ENCODE measurements around the gene RAG1. TPM values are rescaled to one million over a fixed set of nuclear protein-coding genes. Genes with fewer than 3 reads are reported as not detected.

Gene RAG1
- total RNA-seq, 1 donor from 2014 or later: 1.9 TPM

DNA sequence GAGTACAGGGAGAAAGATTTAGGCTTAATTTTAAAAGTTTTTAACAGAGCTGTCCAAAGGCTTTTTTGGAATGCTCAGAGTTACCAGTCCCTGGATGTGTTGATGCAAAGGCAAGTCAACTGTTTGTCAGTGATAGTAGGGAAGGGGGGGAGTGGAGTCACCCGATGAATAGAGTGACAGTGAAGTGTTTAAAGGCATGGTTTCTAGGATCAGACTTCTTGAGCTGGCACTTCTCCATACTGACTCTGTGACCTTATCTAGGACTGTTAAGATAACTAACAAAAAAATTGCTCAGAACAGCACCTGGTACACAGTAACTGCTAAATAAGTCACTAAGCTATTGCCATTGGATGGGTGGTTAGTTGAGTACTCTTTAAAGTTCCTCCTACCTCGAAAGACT is 41.6 kb downstream of the RAG1 start:
- no peak overlapping the region for H3K27ac Mint-ChIP-seq
- peaks cover 11% of the 10 kb centered on the region for H3K4me1 Mint-ChIP-seq
- no peak overlapping the region for H3K4me3 Mint-ChIP-seq
- DNase-seq (ENCODE audit: low spot score in 2 of 2, unreplicated experiment in 2 of 2): no peak
- TF ChIP-seq, protein P1, sequence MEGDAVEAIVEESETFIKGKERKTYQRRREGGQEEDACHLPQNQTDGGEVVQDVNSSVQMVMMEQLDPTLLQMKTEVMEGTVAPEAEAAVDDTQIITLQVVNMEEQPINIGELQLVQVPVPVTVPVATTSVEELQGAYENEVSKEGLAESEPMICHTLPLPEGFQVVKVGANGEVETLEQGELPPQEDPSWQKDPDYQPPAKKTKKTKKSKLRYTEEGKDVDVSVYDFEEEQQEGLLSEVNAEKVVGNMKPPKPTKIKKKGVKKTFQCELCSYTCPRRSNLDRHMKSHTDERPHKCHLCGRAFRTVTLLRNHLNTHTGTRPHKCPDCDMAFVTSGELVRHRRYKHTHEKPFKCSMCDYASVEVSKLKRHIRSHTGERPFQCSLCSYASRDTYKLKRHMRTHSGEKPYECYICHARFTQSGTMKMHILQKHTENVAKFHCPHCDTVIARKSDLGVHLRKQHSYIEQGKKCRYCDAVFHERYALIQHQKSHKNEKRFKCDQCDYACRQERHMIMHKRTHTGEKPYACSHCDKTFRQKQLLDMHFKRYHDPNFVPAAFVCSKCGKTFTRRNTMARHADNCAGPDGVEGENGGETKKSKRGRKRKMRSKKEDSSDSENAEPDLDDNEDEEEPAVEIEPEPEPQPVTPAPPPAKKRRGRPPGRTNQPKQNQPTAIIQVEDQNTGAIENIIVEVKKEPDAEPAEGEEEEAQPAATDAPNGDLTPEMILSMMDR (IDR thresholded peaks at IDR 0.05; ENCODE audit: unreplicated experiment): no peak
- no peaks in the 10 kb centered on the region for H3K27me3 Mint-ChIP-seq (ENCODE audit: low read depth)
- H3K36me3 Mint-ChIP-seq: peaks cover 8% of the 10 kb centered on the region
- H3K9me3 Mint-ChIP-seq: no peaks in the 10 kb centered on the region

DNA sequence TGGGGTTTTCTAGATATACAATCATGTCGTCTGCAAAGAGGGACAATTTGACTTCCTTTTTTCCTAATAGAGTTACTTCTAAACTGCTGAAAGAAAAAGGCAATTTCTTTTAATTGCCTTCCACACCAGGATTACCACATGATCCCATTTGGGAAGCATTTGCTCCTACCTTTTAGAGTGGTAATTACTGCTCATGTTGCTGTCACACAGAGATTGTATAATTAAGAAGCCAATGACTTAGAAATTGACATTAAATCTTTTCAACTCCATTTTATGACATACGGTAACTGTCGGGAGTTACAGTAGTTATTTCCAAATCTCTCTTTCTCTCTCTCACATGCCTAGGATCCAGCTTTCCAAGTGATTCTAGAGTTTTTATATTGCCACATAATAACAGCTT is 48.0 kb downstream of the RAG1 start:
- H3K4me1 Mint-ChIP-seq: peaks cover 19% of the 10 kb centered on the region
- TF ChIP-seq, protein P1 (IDR thresholded peaks at IDR 0.05; ENCODE audit: unreplicated experiment): no peak
- no peak overlapping the region for H3K4me3 Mint-ChIP-seq
- H3K9me3 Mint-ChIP-seq: no peaks in the 10 kb centered on the region
- H3K27me3 Mint-ChIP-seq (ENCODE audit: low read depth): no peaks in the 10 kb centered on the region
- H3K27ac Mint-ChIP-seq: no peak overlapping the region
- no peak for DNase-seq (ENCODE audit: low spot score in 2 of 2, unreplicated experiment in 2 of 2)
- peaks cover 5% of the 10 kb centered on the region for H3K36me3 Mint-ChIP-seq

DNA sequence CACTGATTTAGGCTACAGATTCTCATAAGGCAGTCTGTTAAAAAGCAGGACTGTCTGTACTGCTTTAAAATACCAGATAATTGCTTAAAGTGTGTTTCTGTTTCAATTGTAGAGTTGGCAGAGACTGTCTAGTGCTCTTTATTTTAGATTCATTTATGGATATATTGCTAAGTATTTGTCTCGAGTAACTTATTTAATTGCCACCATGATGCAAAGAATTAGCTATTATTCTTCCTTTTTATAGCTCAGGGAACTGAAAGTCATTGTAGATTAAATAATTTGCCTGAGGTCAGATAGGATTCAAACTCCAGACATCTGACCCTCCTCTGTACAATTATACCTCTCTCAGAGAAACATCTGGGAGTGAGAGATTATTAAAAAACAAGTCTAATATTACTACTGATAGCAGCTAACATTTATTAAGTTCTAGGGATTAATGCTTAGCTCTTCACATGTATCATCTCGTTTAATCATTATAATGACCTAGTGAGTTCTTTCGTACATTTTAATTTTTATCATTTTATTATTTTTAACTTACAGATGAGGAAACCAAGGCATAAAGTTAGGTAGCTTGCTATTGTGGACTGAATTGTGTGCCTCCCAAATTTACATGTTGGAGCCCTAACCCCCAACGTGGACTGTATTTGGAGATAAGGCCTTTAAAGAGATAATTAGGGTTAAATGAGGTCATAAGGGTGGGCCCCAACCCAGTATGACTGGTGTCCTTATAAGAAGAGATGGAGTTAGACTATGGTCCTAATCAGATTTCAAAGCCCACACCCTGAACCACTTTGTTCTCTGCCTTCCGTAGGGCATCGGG is 49.9 kb downstream of the RAG1 start:
- no peak overlapping the region for H3K4me3 Mint-ChIP-seq
- H3K27me3 Mint-ChIP-seq (ENCODE audit: low read depth): no peaks in the 10 kb centered on the region
- H3K4me1 Mint-ChIP-seq: peaks cover 15% of the 10 kb centered on the region
- no peak overlapping the region for H3K27ac Mint-ChIP-seq
- TF ChIP-seq, protein P1 (IDR thresholded peaks at IDR 0.05; ENCODE audit: unreplicated experiment): no peak
- no peak for DNase-seq (ENCODE audit: low spot score in 2 of 2, unreplicated experiment in 2 of 2)
- peaks cover 2% of the 10 kb centered on the region for H3K36me3 Mint-ChIP-seq
- H3K9me3 Mint-ChIP-seq: no peaks in the 10 kb centered on the region

DNA sequence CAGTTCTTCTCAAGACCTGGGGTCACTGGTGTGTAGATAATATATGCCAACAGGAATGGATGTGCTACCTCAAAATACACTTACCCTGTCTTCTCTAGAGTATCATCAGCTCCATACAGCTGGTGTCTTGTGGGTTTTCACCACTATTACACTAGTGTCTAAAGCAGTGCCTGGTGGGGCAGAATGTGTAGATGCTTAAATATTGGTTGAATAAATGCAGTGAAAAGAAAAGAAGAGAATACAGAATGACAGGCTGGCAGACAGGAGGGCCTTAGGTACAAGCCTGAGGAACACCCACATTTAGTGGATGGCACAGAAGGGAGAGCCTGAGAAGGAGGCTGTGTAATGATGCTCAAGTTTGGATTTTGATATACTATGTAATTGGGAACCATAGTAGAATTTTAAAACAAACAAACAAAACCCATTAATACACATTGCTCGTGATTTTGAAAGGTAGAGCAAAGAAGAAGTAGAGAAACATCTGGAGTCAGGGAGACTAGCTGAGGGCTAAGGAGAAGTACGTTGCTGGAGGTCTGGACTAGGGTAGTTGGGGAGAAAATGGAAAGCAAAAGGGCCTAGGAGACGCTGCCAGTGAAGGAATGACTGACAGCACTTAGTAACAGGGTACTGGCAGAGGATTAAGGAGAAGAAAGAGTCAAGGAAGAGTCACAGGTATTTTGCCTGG is 50.7 kb downstream of the RAG1 start:
- Mint-ChIP-seq H3K9me3 (no peaks in the 10 kb centered on the region), H3K4me3 (no peak overlapping the region), H3K27me3 (ENCODE audit: low read depth) (no peaks in the 10 kb centered on the region), H3K27ac (peak overlapping the region; percentile 7), H3K4me1 (peaks cover 15% of the 10 kb centered on the region), H3K36me3 (peaks cover under 1% of the 10 kb centered on the region)
- no peak for DNase-seq (ENCODE audit: low spot score in 2 of 2, unreplicated experiment in 2 of 2)
- TF ChIP-seq, protein P1 (IDR thresholded peaks at IDR 0.05; ENCODE audit: unreplicated experiment): no peak

DNA sequence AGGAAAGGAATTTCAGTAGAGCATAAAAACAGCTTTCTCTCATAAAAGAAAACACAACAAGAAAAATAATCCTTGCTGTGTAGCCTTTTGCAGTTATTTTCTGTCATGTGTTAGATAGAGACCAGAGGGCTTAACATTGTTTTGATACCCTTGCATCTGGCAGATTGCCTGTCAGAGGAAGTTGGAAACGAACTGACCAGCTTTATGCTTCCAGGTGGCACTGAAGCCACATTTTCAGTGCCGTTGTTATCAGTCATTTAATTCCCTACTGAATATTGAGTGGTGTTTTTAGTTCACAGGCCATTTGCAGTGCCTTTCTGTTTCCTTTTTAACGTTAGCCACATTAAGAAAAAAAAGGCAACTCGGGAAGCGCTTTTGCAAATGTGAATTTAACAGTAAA is 51.7 kb downstream of the RAG1 start:
- no peak for DNase-seq (ENCODE audit: low spot score in 2 of 2, unreplicated experiment in 2 of 2)
- Mint-ChIP-seq H3K27me3 (ENCODE audit: low read depth) (no peaks in the 10 kb centered on the region), H3K4me3 (no peak overlapping the region), H3K27ac (peak overlapping the region; percentile 70), H3K36me3 (no peaks in the 10 kb centered on the region), H3K9me3 (no peaks in the 10 kb centered on the region), H3K4me1 (peaks cover 15% of the 10 kb centered on the region)
- TF ChIP-seq, protein P1 (IDR thresholded peaks at IDR 0.05; ENCODE audit: unreplicated experiment): no peak
